Measurements from ENCODE around the gene BCAN.

The BCAN gene

DNA sequence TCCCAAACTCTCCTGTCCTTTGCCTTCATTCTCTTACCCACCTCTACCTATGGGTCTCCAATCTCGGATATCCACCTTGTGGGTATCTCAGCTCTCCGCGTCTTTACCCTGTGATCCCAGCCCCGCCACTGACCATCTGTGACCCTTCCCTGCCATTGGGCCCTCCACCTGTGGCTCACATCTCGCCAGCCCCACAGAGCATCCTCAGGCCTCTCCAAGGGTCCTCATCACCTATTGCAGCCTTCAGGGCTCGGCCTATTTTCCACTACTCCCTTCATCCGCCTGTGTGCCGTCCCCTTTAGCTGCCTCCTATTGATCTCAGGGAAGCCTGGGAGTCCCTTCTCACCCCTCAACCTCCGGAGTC, 11.1 kb downstream of the BCAN start:
- TF ChIP-seq, protein P1, sequence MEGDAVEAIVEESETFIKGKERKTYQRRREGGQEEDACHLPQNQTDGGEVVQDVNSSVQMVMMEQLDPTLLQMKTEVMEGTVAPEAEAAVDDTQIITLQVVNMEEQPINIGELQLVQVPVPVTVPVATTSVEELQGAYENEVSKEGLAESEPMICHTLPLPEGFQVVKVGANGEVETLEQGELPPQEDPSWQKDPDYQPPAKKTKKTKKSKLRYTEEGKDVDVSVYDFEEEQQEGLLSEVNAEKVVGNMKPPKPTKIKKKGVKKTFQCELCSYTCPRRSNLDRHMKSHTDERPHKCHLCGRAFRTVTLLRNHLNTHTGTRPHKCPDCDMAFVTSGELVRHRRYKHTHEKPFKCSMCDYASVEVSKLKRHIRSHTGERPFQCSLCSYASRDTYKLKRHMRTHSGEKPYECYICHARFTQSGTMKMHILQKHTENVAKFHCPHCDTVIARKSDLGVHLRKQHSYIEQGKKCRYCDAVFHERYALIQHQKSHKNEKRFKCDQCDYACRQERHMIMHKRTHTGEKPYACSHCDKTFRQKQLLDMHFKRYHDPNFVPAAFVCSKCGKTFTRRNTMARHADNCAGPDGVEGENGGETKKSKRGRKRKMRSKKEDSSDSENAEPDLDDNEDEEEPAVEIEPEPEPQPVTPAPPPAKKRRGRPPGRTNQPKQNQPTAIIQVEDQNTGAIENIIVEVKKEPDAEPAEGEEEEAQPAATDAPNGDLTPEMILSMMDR (IDR thresholded peaks at IDR 0.05; ENCODE audit: borderline replicate concordance, insufficient read depth, low read depth, low read length) = no peak
- H3K4me3 ChIP-seq (ENCODE audit: low read depth, low read length) = no peak overlapping the region

DNA sequence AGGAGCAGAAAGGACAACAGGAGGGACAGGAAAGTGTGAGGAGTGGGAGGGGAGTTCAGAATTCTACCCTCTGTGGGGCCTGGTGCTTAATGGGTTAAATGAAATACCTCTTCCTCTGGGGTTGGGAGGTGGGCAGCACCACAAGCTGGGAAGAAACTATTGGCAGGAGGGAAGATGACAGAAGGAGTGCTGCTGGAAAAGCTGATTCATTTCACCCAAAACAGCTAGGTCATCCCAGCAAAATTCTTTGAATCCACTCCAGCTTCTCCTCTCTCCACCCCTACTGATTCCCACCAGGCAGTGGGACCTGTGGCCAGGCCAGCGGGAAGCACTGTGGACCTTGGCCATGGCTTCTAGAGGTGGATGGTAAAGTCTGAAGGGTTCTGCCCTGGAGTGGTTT, 12.8 kb downstream of the BCAN start:
- TF ChIP-seq, protein P1 (IDR thresholded peaks at IDR 0.05; ENCODE audit: borderline replicate concordance, insufficient read depth, low read depth, low read length) = no peak
- H3K4me3 ChIP-seq (ENCODE audit: low read depth, low read length) = no peak overlapping the region

DNA sequence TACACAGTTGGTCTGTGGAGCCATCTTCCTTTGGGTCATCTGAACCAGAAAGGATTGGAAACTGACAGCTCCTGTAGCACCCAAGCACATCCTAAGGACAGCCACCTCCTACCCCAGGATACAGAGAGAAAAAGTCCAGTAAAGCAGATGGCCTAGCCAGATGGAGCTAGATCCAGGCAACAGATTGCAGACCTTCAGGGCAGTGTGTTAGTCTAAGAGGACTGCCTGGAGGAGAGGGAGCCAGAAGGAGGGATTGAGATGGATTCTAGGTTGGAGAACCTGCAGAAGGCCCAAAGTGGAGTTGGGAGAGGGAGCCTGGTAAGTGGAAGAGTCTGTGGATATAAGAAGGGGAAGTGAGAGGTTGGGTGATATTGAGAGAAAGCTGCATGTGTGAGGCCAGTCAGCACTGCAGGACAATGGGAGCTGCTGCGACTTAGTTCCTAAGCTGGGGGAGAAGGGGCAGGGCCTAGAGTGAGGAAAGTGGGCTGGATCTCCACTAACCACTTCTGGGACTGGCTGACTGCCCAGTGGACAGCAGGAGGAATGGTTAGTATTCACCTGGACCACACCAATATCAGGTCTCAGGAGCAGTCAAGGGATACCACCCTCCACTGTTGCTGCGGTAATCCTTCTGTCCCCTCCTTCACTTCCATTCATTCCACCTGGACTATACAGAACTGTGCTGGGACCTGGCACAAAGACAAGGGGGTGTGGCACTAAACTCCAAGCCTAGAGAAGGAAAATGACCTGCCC, 13.4 kb downstream of the BCAN start:
- TF ChIP-seq, protein P1 (IDR thresholded peaks at IDR 0.05; ENCODE audit: borderline replicate concordance, insufficient read depth, low read depth, low read length) = no peak
- H3K4me3 ChIP-seq (ENCODE audit: low read depth, low read length) = no peak overlapping the region

DNA sequence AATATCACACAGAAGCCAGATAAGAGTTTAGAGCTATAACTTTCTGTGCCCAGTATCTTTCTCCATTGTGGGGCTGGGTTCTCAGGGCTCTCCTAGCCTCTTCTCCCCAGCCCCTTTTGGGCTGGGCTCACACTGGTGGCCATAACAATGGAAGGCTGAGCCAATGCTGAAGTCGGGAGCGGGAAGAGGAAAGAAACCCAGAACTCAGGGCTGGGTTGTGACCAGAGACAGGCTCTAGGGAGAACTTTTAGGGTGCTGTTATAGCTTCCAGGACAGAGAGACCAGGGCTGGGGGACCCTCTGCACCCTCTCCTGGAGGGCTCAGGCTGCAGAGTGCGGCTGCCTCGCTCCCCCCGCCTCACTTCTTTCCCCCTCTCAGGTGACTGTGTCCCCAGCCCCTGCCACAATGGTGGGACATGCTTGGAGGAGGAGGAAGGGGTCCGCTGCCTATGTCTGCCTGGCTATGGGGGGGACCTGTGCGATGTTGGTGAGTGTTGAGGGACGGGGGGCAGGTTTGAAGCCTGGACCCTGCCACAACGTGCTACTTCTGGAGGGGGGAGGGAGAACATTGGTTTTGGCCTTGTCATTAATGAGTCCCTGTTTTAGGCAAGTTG, 14.1 kb downstream of the BCAN start:
- TF ChIP-seq, protein P1 (IDR thresholded peaks at IDR 0.05; ENCODE audit: borderline replicate concordance, insufficient read depth, low read depth, low read length) = no peak

DNA sequence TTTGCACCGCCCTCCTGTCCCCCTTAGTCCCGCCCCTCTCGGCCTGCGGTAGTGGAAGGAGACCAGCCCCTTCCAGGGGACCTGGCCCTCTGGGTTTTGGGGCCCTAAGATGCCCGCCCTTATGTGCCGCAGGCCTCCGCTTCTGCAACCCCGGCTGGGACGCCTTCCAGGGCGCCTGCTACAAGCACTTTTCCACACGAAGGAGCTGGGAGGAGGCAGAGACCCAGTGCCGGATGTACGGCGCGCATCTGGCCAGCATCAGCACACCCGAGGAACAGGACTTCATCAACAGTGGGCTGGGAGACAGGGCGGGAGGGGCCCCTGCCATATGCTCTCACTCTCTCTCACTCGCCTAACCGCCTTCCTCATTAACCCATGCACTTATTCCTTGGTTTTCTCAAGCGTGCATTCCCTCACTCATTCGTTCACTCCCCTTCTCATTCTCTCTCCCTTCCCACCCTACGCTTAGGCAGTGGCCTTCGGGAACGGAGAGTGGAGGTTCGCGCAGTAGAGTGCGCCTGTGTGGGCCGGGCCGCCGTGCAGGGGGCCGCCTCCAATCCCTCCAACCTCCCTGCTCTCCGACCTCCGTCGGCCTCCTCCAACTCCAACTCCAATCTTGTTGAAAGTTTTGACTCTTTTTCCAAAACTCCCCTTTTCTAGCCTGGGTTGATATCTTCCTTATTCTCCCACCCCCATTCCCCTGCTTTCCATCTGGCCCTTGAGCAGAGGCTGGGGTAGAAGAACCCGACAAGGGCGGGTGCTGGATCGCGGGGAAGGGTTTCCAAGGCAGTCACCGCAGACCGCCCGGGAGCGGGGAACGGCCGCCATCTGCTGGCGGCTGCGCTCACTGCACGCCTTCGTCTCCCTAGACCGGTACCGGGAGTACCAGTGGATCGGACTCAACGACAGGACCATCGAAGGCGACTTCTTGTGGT, 15.2 kb downstream of the BCAN start:
- TF ChIP-seq, protein P1 (IDR thresholded peaks at IDR 0.05; ENCODE audit: borderline replicate concordance, insufficient read depth, low read depth, low read length) = peak; percentile 99
- H3K4me3 ChIP-seq (ENCODE audit: low read depth, low read length) = no peak overlapping the region

More for the DNA sequence above, 14.1 kb downstream of the BCAN start:
- H3K4me3 ChIP-seq (ENCODE audit: low read depth, low read length) = no peak overlapping the region

DNA sequence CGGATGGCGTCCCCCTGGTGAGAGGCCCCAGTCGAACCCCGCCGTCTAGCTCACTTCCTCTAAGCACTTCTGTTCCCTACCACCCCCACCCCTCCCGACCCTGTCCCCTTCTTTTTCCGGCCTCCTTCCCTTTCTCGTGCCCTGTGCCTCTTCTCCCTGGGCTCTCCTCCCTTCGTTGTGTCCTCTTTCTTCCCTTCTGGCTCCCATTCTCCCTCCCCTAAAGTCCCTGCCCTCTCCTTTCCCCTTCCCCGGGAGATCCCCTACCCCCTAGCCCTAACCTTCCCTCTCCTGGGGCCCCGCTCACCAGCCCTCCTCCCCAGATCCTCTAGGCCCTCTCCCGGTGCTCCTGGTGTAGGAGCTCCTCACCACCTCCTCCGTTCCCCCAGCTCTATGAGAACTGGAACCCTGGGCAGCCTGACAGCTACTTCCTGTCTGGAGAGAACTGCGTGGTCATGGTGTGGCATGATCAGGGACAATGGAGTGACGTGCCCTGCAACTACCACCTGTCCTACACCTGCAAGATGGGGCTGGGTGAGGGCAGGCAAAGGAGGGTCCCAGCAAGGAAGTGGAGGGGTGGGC, 15.9 kb downstream of the BCAN start:
- no peak overlapping the region for H3K4me3 ChIP-seq (ENCODE audit: low read depth, low read length)
- TF ChIP-seq, protein P1 (IDR thresholded peaks at IDR 0.05; ENCODE audit: borderline replicate concordance, insufficient read depth, low read depth, low read length) = no peak

Data from GM12875 (cell line).